CD4-positive, alpha-beta T cell (primary cell): ENCODE data around the gene SPIRE2. TPM values are rescaled to one million over a fixed set of nuclear protein-coding genes. Genes with fewer than 3 reads are reported as not detected.
"Not testable (repeated sequence)": the region's sequence is repeated elsewhere in the genome, so short reads cannot be mapped to it uniquely, and the experiment has no call there.

Experiments used
- ATAC-seq: fragments of 200-7000 bp; cut with Tn5 transposase; one replicate; pipeline ENCODE4 v1.10.0; 2022; ENCODE audit warnings: mild to moderate bottlenecking; ENCODE audit not compliant: poor library complexity
- CTCF ChIA-PET: fragments of 350-600 bp; sonication (Branson Sonifier 250); formaldehyde crosslinking; loops from one replicate; lab custom pipeline; 2021; ENCODE audit warnings: antibody characterized with exemption, inconsistent platforms; lab: Charles Lee
- POLR2A ChIA-PET: fragments of 350-600 bp; sonication (Branson Sonifier 250); formaldehyde crosslinking; loops from one replicate; lab custom pipeline; 2021; ENCODE audit warnings: antibody characterized with exemption, inconsistent platforms; lab: Charles Lee
- DNase-seq, 14 experiments: peaks; one replicate each; pipeline ENCODE4 v3.0.0-alpha.2; 2013 to 2020; ENCODE audit warnings: mixed read lengths in 2 of 14
- H3K27ac ChIP-seq, 2 donors: one replicate each; pipeline versions ENCODE4 v1.5.1 to v1.7.0; 2013; ENCODE audit warnings: low read length in 2 of 2, low read depth in 1 of 2, mild to moderate bottlenecking in 1 of 2
- H3K27me3 ChIP-seq, 2 experiments: 1 replicate in 1 of 2; 2 replicates in 1 of 2; pipeline versions ENCODE4 v1.6.1 to v1.7.0; 2013; ENCODE audit warnings: low read length in 2 of 2, control low read depth in 1 of 2, mild to moderate bottlenecking in 1 of 2, moderate library complexity in 1 of 2; ENCODE audit not compliant: insufficient read depth in 2 of 2, control insufficient read depth in 1 of 2
- H3K36me3 ChIP-seq: one replicate; pipeline ENCODE4 v1.6.1; 2013; ENCODE audit warnings: low read length, control low read depth; ENCODE audit not compliant: insufficient read depth
- H3K4me1 ChIP-seq: one replicate; pipeline ENCODE4 v1.6.1; 2013; ENCODE audit warnings: low read length, control low read depth; ENCODE audit not compliant: insufficient read depth
- H3K4me3 ChIP-seq: one replicate; pipeline ENCODE4 v1.5.1; 2013; ENCODE audit warnings: mild to moderate bottlenecking, low read length, moderate library complexity
- H3K9me3 ChIP-seq, 2 experiments: 1 replicate in 1 of 2; 2 replicates in 1 of 2; pipeline versions ENCODE4 v1.6.1 to v1.7.0; 2013; ENCODE audit warnings: low read length in 2 of 2, mild to moderate bottlenecking in 2 of 2, control low read depth in 1 of 2, moderate library complexity in 1 of 2; ENCODE audit not compliant: control insufficient read depth in 1 of 2, insufficient read depth in 1 of 2
- H3K27ac Mint-ChIP-seq: one replicate; pipeline ENCODE4 v1.8.0; 2020; ENCODE audit warnings: mixed read lengths
- H3K27me3 Mint-ChIP-seq: one replicate; pipeline ENCODE4 v1.8.0; 2021; ENCODE audit warnings: mixed read lengths
- H3K36me3 Mint-ChIP-seq: one replicate; pipeline ENCODE4 v1.8.0; 2021; ENCODE audit warnings: low read depth, mixed read lengths
- H3K4me1 Mint-ChIP-seq: one replicate; pipeline ENCODE4 v1.8.0; 2021; ENCODE audit warnings: low read depth, mixed read lengths
- H3K4me3 Mint-ChIP-seq: one replicate; pipeline ENCODE4 v1.8.0; 2020; ENCODE audit warnings: mild to moderate bottlenecking, mixed read lengths
- H3K9me3 Mint-ChIP-seq: one replicate; pipeline ENCODE4 v1.8.0; 2020; ENCODE audit warnings: mixed read lengths
- intact Hi-C, 2 experiments: fragments of 100-400 bp; cut with DNase I in 1 of 2; cut with micrococcal nuclease in 1 of 2; formaldehyde crosslinking; loops; one replicate each; pipeline versions ENCODE4 v1.15.1 to v1.9.0; 2023 to 2025; cut with DNase I, micrococcal nuclease
- total RNA-seq, 174 experiments: library from RNA in 2 of 174; stranded (reverse) in 2 of 174; gene quantifications; one replicate each; pipeline ENCODE4 v1.2.3 and lab custom pipeline; 2021 to 2026
- TF ChIP-seq, protein P1 (sequence below): fragments of 200-600 bp; IDR thresholded peaks from one replicate; pipeline ENCODE4 v1.8.0; 2022; ENCODE audit warnings: antibody characterized with exemption, mild to moderate bottlenecking

Gene SPIRE2
- total RNA-seq, 2 experiments from 2014 or later: 1.1 TPM

DNA sequence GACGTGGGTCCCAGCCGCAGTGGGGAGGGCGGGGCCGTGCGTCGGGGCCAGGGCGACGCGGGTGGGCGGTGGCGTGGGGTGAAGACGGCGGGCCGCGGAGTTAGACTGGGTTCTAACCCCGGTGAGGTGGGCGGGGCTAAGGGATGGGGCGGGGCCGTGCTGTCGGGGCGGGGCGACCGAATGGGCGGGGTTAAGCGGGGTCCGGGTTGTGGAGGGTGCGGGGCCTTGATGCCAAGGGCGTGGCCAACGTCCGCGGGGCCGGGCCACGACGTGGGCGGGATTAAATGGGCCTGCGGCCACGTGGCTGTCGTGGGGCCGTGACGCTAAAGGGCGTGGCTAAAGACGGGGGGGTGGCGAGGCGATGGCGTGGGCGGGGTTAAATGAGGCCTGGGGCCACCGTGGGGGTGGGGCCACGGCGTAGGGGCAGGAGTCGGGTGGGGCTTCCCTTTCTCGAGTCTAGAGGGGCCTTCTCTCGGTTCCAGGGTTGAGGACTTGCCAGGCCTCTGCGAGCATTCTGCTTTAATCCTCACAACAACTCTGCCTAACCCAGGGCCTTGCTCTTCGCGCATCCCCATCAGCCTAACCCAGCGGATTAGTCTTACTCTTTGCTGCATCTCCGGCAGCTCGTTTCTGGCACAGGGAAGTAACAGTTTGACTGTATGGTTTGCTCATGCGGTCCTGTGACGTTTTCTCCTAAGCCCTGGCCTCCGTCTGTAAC is 45.9 kb downstream of the SPIRE2 start:
- ChIA-PET POLR2A (interaction anchor here (0.6 to 4.8 kb wide), 28 partner anchors 12 to 1071 kb away, joined by 3 to 104 read pairs (median 5); partner anchors contain the start of genes CDK10, CHMP1A, FANCA and SPATA2L), CTCF (interaction anchor here (0.6 to 5.8 kb wide), 3 partner anchors 13 to 174 kb away, joined by 4 to 38 read pairs (median 13); no protein-coding TSS in a partner anchor)
- peak overlapping the region; percentile 98 for H3K4me3 ChIP-seq
- Mint-ChIP-seq H3K4me3 (peak overlapping the region; percentile 87), H3K9me3 (peaks cover 2% of the 10 kb centered on the region), H3K36me3 (peaks cover 44% of the 10 kb centered on the region), H3K27ac (peak overlapping the region; percentile 79), H3K4me1 (peaks cover 14% of the 10 kb centered on the region), H3K27me3 (no peaks in the 10 kb centered on the region)
- peaks cover 33% of the 10 kb centered on the region for H3K36me3 ChIP-seq
- TF ChIP-seq, protein P1, sequence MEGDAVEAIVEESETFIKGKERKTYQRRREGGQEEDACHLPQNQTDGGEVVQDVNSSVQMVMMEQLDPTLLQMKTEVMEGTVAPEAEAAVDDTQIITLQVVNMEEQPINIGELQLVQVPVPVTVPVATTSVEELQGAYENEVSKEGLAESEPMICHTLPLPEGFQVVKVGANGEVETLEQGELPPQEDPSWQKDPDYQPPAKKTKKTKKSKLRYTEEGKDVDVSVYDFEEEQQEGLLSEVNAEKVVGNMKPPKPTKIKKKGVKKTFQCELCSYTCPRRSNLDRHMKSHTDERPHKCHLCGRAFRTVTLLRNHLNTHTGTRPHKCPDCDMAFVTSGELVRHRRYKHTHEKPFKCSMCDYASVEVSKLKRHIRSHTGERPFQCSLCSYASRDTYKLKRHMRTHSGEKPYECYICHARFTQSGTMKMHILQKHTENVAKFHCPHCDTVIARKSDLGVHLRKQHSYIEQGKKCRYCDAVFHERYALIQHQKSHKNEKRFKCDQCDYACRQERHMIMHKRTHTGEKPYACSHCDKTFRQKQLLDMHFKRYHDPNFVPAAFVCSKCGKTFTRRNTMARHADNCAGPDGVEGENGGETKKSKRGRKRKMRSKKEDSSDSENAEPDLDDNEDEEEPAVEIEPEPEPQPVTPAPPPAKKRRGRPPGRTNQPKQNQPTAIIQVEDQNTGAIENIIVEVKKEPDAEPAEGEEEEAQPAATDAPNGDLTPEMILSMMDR: no peak
- peak overlapping the region; percentile 99 to 100 for H3K27ac ChIP-seq
- intact Hi-C loops: loop anchor here (1.0 to 5.0 kb wide), 6 partner anchors 57 to 627 kb away; partner anchors contain the start of genes SPATA2L (in 2 of the 2), ANKRD11 (in 1 of the 2), DBNDD1 (in 1 of the 2) and FANCA (in 1 of the 2)
- ATAC-seq (peak; percentile 78), DNase-seq (peak; percentile 88 to 98 (median 95))
- H3K27me3 ChIP-seq: no peaks in the 10 kb centered on the region
- peaks cover 23% of the 10 kb centered on the region for H3K4me1 ChIP-seq
- H3K9me3 ChIP-seq: peaks cover 0 to 16% of the 10 kb centered on the region in 2 experiments

DNA sequence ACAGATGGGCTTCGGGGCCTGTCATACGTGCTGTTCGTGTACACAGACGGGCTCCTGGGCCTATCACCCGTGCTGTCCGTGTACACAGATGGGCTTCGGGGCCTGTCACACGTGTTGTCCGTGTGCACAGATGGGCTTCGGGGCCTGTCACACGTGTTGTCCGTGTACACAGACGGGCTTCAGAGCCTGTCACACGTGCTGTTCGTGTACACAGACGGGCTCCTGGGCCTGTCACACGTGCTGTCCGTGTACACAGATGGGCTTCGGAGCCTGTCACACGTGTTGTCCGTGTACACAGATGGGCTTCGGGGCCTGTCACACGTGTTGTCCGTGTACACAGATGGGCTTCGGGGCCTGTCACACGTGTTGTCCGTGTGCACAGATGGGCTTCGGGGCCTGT is 50.8 kb downstream of the SPIRE2 start:
- Histone ChIP-seq H3K9me3 (peaks cover 0 to 14% of the 10 kb centered on the region in 2 experiments), H3K36me3 (peaks cover 74% of the 10 kb centered on the region)
- H3K4me3 ChIP-seq, H3K27me3 ChIP-seq, H3K4me3 Mint-ChIP-seq, H3K27ac Mint-ChIP-seq, POLR2A ChIA-PET, H3K9me3 Mint-ChIP-seq, intact Hi-C loops, H3K27me3 Mint-ChIP-seq, H3K27ac ChIP-seq, ATAC-seq, H3K4me1 ChIP-seq: not testable (repeated sequence)
- CTCF ChIA-PET: interaction anchor here (1.1 kb wide), 1 partner anchor 31 kb away, joined by 3 read pairs; no protein-coding TSS in a partner anchor
- Mint-ChIP-seq H3K36me3 (peaks cover 70% of the 10 kb centered on the region), H3K4me1 (peaks cover 13% of the 10 kb centered on the region)
- peak in 1 of 14 experiments; percentile 19 for DNase-seq

DNA sequence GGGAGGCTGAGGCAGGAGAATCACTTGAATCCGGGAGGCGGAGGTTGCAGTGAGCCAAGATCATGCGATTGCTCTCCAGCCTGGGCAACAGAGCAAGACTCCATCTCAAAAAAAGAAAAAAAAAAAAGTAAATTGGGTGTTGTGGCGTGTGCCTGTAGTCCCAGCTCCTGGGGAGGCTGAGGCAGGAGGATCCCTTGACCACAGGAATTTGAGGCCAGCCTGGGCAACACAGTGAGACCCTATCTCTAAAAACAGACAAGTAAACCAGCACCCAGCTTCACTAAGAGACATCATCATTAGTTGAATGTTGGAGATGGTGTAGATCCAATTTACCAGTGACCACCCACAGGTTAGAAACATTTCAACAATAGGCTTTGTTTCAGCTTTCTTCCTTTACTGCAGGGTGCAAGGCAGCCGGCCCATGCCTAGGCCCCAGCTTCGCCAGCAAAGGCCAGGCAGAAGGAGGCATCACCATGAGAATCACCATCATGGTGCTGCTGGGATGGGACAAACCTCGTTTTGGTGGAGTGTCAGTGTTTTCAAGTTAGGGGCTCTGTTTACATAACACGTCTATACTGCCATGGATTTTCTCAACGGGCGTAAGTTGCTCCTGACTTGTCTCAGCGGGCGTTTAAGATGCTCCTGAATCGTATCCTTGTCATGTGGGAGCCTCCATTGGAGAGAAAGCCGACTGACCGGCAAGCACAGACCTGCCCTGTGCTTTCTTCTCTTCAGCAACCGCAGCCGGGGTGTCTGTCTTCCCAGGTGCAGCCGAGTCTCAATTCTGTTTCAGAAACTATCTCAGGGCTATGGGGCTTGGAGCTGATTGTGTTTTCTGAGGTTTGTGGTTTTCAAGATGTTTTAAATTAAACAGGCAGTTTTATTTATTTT is 52.4 kb downstream of the SPIRE2 start:
- CTCF ChIA-PET: interaction anchor here (1.2 kb wide), 1 partner anchor 20 kb away, joined by 3 read pairs; no protein-coding TSS in a partner anchor
- ATAC-seq (no peak), DNase-seq (no peak)
- Mint-ChIP-seq H3K27me3 (no peaks in the 10 kb centered on the region), H3K4me3 (no peak overlapping the region), H3K9me3 (no peaks in the 10 kb centered on the region), H3K4me1 (peaks cover 7% of the 10 kb centered on the region), H3K27ac (peak overlapping the region; percentile 28), H3K36me3 (peaks cover 70% of the 10 kb centered on the region)
- TF ChIP-seq, protein P1: no peak
- POLR2A ChIA-PET: no interaction called here
- intact Hi-C loops: no loop called here
- Histone ChIP-seq H3K36me3 (peaks cover 80% of the 10 kb centered on the region), H3K9me3 (peaks cover 0 to 1% of the 10 kb centered on the region in 2 experiments), H3K4me1 (no peaks in the 10 kb centered on the region), H3K4me3 (no peak overlapping the region), H3K27ac (no peak overlapping the region), H3K27me3 (no peaks in the 10 kb centered on the region)
